Vagina (tissue), 2 donors: Measurements from ENCODE around the gene PRKAR2B.

ENCODE experiments used
- CTCF ChIP-seq, 3 experiments: fragments of 450-650 bp in 2 of 3; fragments of 200-600 bp in 1 of 3; sonication (generic) in 1 of 3; IDR thresholded peaks; one replicate each; pipeline ENCODE4 v1.5.1; 2017 to 2019; ENCODE audit warnings: antibody characterized with exemption in 3 of 3, mild to moderate bottlenecking in 2 of 3, moderate library complexity in 2 of 3
- POLR2A ChIP-seq, 2 donors: fragments of 450-650 bp; IDR thresholded peaks; one replicate each; pipeline ENCODE4 v1.6.1; 2017; ENCODE audit warnings: antibody characterized with exemption in 2 of 2, mild to moderate bottlenecking in 2 of 2, moderate library complexity in 2 of 2
- POLR2AphosphoS5 ChIP-seq, 2 donors: sonication (generic); formaldehyde crosslinking; IDR thresholded peaks; one replicate each; pipeline ENCODE4 v1.9.0; 2017; ENCODE audit warnings: antibody characterized with exemption in 2 of 2, mild to moderate bottlenecking in 2 of 2, low read depth in 1 of 2; ENCODE audit not compliant: insufficient read depth in 1 of 2

GRCh38 chr7:107173691-107174406 lies 129.3 kb downstream of the PRKAR2B start:
- TF ChIP-seq CTCF (IDR thresholded peaks at IDR 0.05) (no peak), POLR2A (IDR thresholded peaks at IDR 0.05) (no peak), POLR2AphosphoS5 (IDR thresholded peaks at IDR 0.05; ENCODE audit: insufficient read depth in 1 of 2, low read depth in 1 of 2) (no peak)
